ENCODE data around the gene PLEKHN1.

PLEKHN1 gene

DNA sequence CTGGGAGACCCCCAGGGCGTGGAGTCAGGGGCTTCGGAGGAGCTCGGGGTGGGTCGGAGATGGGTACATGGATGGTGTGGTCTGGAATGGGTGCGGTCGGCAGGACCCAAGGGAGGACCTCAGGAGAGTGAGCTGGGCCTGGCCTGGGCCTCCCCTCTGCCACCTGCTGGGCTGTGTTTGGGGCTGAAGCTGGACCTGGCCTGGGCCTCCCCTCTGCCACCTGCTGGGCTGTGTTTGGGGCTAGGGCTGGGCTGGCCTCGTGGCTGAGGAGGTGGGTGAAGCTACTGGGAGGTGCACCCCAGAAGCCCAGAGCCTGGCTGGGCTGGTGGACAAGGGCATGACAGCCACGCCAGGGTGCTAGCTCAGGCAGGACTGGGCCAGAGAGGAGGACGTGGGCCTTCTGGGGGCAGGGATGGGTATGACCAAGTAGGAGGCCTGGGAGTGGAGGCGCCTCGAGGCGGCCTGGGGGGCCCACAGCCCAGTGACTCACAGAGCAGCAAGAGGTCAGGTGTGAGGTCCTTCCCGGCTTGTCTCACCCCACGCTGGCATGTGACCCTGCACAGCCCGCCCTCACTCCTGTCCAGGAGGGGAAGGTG, 28.1 kb upstream of the PLEKHN1 start (continued):
- no peak for TF ChIP-seq ZNF266 (tag by site-specific recombination; IDR thresholded peaks at IDR 0.05; ENCODE audit: low read depth)
- peak; percentile 87 for TF ChIP-seq ZFHX2 (tag by site-specific recombination; conservative IDR thresholded peaks at IDR 0.05)
- TF ChIP-seq ZNF248 (tag by site-specific recombination; IDR thresholded peaks at IDR 0.05): no peak
- TF ChIP-seq ZNF341 (tag by site-specific recombination; IDR thresholded peaks at IDR 0.05; ENCODE audit: low read depth): no peak
- peak; percentile 77 for TF ChIP-seq KLF8 (tag by site-specific recombination; IDR thresholded peaks at IDR 0.05)
- TF ChIP-seq MZF1 (tag by site-specific recombination; IDR thresholded peaks at IDR 0.05; ENCODE audit: borderline replicate concordance): no peak
- TF ChIP-seq ZNF658 (tag by site-specific recombination; IDR thresholded peaks at IDR 0.05): no peak
- peak; percentile 54; the same call in 1 of the 2 replicates for TF ChIP-seq ZNF423 (tag by site-specific recombination; IDR thresholded peaks at IDR 0.05)
- no peak for TF ChIP-seq ZNF560 (tag by site-specific recombination; IDR thresholded peaks at IDR 0.05; ENCODE audit: borderline replicate concordance)
- no peak for TF ChIP-seq GLI2 (tag by site-specific recombination; IDR thresholded peaks at IDR 0.05; ENCODE audit: borderline replicate concordance, low read depth)
- TF ChIP-seq ZNF529 (tag by site-specific recombination; IDR thresholded peaks at IDR 0.05; ENCODE audit: insufficient replicate concordance): no peak
- no peak for TF ChIP-seq PRDM6 (tag by site-specific recombination; IDR thresholded peaks at IDR 0.05)
- TF ChIP-seq ZNF639 (tag by site-specific recombination; IDR thresholded peaks at IDR 0.05): no peak
- TF ChIP-seq ZNF211 (tag by site-specific recombination; IDR thresholded peaks at IDR 0.05; ENCODE audit: low read depth): no peak
- no peak for TF ChIP-seq ZNF394 (tag by site-specific recombination; IDR thresholded peaks at IDR 0.05; ENCODE audit: borderline replicate concordance)
- no peak for TF ChIP-seq ZSCAN23 (tag by site-specific recombination; IDR thresholded peaks at IDR 0.05)
- no peak for TF ChIP-seq ZNF146 (tag by site-specific recombination; IDR thresholded peaks at IDR 0.05)
- no peak for TF ChIP-seq ZNF707 (tag by site-specific recombination; IDR thresholded peaks at IDR 0.05)
- TF ChIP-seq, protein P1, sequence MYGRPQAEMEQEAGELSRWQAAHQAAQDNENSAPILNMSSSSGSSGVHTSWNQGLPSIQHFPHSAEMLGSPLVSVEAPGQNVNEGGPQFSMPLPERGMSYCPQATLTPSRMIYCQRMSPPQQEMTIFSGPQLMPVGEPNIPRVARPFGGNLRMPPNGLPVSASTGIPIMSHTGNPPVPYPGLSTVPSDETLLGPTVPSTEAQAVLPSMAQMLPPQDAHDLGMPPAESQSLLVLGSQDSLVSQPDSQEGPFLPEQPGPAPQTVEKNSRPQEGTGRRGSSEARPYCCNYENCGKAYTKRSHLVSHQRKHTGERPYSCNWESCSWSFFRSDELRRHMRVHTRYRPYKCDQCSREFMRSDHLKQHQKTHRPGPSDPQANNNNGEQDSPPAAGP (tag by site-specific recombination; IDR thresholded peaks at IDR 0.05): peak; percentile 79
- no peak for TF ChIP-seq KLF9 (tag by site-specific recombination; IDR thresholded peaks at IDR 0.05; ENCODE audit: low read depth)
- 0 out of 2 replicates have a peak, but pooled peaks have one; percentile 0 for TF ChIP-seq BCL11B (tag by site-specific recombination; IDR thresholded peaks at IDR 0.05; ENCODE audit: low read depth)
- no peak for TF ChIP-seq SCRT2 (tag by site-specific recombination; IDR thresholded peaks at IDR 0.05)
- no peak for TF ChIP-seq PRDM2 (tag by site-specific recombination; IDR thresholded peaks at IDR 0.05; ENCODE audit: borderline replicate concordance)
- peak; percentile 77 for TF ChIP-seq KLF1 (tag by site-specific recombination; IDR thresholded peaks at IDR 0.05)
- no peak for TF ChIP-seq ZNF585B (tag by site-specific recombination; IDR thresholded peaks at IDR 0.05)
- TF ChIP-seq ZNF10 (tag by site-specific recombination; IDR thresholded peaks at IDR 0.05): no peak
- TF ChIP-seq, protein P2, sequence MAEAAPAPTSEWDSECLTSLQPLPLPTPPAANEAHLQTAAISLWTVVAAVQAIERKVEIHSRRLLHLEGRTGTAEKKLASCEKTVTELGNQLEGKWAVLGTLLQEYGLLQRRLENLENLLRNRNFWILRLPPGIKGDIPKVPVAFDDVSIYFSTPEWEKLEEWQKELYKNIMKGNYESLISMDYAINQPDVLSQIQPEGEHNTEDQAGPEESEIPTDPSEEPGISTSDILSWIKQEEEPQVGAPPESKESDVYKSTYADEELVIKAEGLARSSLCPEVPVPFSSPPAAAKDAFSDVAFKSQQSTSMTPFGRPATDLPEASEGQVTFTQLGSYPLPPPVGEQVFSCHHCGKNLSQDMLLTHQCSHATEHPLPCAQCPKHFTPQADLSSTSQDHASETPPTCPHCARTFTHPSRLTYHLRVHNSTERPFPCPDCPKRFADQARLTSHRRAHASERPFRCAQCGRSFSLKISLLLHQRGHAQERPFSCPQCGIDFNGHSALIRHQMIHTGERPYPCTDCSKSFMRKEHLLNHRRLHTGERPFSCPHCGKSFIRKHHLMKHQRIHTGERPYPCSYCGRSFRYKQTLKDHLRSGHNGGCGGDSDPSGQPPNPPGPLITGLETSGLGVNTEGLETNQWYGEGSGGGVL (tag by site-specific recombination; IDR thresholded peaks at IDR 0.05): no peak
- no peak for TF ChIP-seq PRDM1 (tag by site-specific recombination; IDR thresholded peaks at IDR 0.05)
- TF ChIP-seq ZNF404 (tag by site-specific recombination; IDR thresholded peaks at IDR 0.05): no peak

Data from HEK293 (cell line).